ENCODE data around the gene CNKSR1.

CNKSR1 gene

GRCh38 chr1:26177182-26177684, at the start of gene CNKSR1:
Gene CNKSR1, plus strand, starts transcription at chr1:26177491. Its CDS starts 57 bp downstream, at chr1:26177548.
- peak within 1 kb of the TSS; percentile 34 for H3K27ac Mint-ChIP-seq
- H3K4me3 Mint-ChIP-seq: no peak within 1 kb of the TSS
- ATAC-seq (no peak), DNase-seq (ENCODE audit: low spot score in 2 of 2) (no peak)
- no peaks in the 10 kb centered on the region for H3K36me3 Mint-ChIP-seq
- H3K4me1 Mint-ChIP-seq: no peaks in the 10 kb centered on the region
- H3K9me3 Mint-ChIP-seq: no peaks in the 10 kb centered on the region

- ATAC-seq (no peak), DNase-seq (ENCODE audit: low spot score in 2 of 2) (no peak)
- Mint-ChIP-seq H3K27ac (no peak overlapping the region), H3K9me3 (no peaks in the 10 kb centered on the region), H3K4me1 (peaks cover 19% of the 10 kb centered on the region), H3K4me3 (no peak overlapping the region), H3K36me3 (peaks cover 7% of the 10 kb centered on the region)
Observed at GRCh38 chr1:26129778-26130177, 47.5 kb upstream of the CNKSR1 start.

- ATAC-seq (no peak), DNase-seq (ENCODE audit: low spot score in 2 of 2) (no peak)
- no peaks in the 10 kb centered on the region for H3K9me3 Mint-ChIP-seq
- H3K36me3 Mint-ChIP-seq: peaks cover 7% of the 10 kb centered on the region
- no peak overlapping the region for H3K27ac Mint-ChIP-seq
- H3K4me3 Mint-ChIP-seq: no peak overlapping the region
- peaks cover 19% of the 10 kb centered on the region for H3K4me1 Mint-ChIP-seq
Observed at GRCh38 chr1:26130695-26131094, 46.6 kb upstream of the CNKSR1 start.

- DNase-seq (ENCODE audit: low spot score in 2 of 2): no peak
- H3K4me3 Mint-ChIP-seq: no peak overlapping the region
- H3K4me1 Mint-ChIP-seq: peaks cover 9% of the 10 kb centered on the region
- H3K27ac Mint-ChIP-seq: no peak overlapping the region
- no peaks in the 10 kb centered on the region for H3K9me3 Mint-ChIP-seq
- no peak for ATAC-seq
- H3K36me3 Mint-ChIP-seq: no peaks in the 10 kb centered on the region
Observed at GRCh38 chr1:26132128-26132833, 45.0 kb upstream of the CNKSR1 start.

- ATAC-seq: no peak
- no peak overlapping the region for H3K4me3 Mint-ChIP-seq
- peaks cover 4% of the 10 kb centered on the region for H3K4me1 Mint-ChIP-seq
- H3K9me3 Mint-ChIP-seq: no peaks in the 10 kb centered on the region
- H3K36me3 Mint-ChIP-seq: no peaks in the 10 kb centered on the region
- no peak overlapping the region for H3K27ac Mint-ChIP-seq
- no peak for DNase-seq (ENCODE audit: low spot score in 2 of 2)
Observed at GRCh38 chr1:26132834-26133167, 44.5 kb upstream of the CNKSR1 start.

GRCh38 chr1:26134466-26134865, 42.8 kb upstream of the CNKSR1 start:
- ATAC-seq (no peak), DNase-seq (ENCODE audit: low spot score in 2 of 2) (no peak)
- Mint-ChIP-seq H3K9me3 (no peaks in the 10 kb centered on the region), H3K4me3 (no peak overlapping the region), H3K27ac (no peak overlapping the region), H3K4me1 (peaks cover 6% of the 10 kb centered on the region), H3K36me3 (no peaks in the 10 kb centered on the region)

- H3K27ac Mint-ChIP-seq: no peak overlapping the region
- peaks cover 6% of the 10 kb centered on the region for H3K4me1 Mint-ChIP-seq
- no peaks in the 10 kb centered on the region for H3K9me3 Mint-ChIP-seq
- H3K4me3 Mint-ChIP-seq: no peak overlapping the region
- DNase-seq (ENCODE audit: low spot score in 2 of 2) (no peak), ATAC-seq (no peak)
- H3K36me3 Mint-ChIP-seq: no peaks in the 10 kb centered on the region
Observed at GRCh38 chr1:26138974-26139558, 38.2 kb upstream of the CNKSR1 start.

GRCh38 chr1:26142159-26142558, 35.1 kb upstream of the CNKSR1 start:
- DNase-seq (ENCODE audit: low spot score in 2 of 2): no peak
- ATAC-seq: no peak
- Mint-ChIP-seq H3K9me3 (no peaks in the 10 kb centered on the region), H3K27ac (no peak overlapping the region), H3K36me3 (no peaks in the 10 kb centered on the region), H3K4me3 (no peak overlapping the region), H3K4me1 (peaks cover 11% of the 10 kb centered on the region)

- DNase-seq (ENCODE audit: low spot score in 2 of 2) (peak; percentile 56 to 79), ATAC-seq (peak; percentile 86)
- Mint-ChIP-seq H3K4me1 (peaks cover 5% of the 10 kb centered on the region), H3K4me3 (no peak overlapping the region), H3K27ac (no peak overlapping the region), H3K9me3 (no peaks in the 10 kb centered on the region), H3K36me3 (peaks cover 5% of the 10 kb centered on the region)
Observed at GRCh38 chr1:26145041-26145959, 32.0 kb upstream of the CNKSR1 start.

GRCh38 chr1:26145960-26146294, 31.4 kb upstream of the CNKSR1 start:
- H3K4me3 Mint-ChIP-seq: no peak overlapping the region
- ATAC-seq: no peak

GRCh38 chr1:26148887-26149286, 28.4 kb upstream of the CNKSR1 start:
- H3K36me3 Mint-ChIP-seq: peaks cover 5% of the 10 kb centered on the region
- no peak overlapping the region for H3K27ac Mint-ChIP-seq
- ATAC-seq: no peak

More at GRCh38 chr1:26145960-26146294, 31.4 kb upstream of the CNKSR1 start:
- DNase-seq (ENCODE audit: low spot score in 2 of 2): no peak
- peaks cover 5% of the 10 kb centered on the region for H3K36me3 Mint-ChIP-seq
- H3K4me1 Mint-ChIP-seq: peaks cover 5% of the 10 kb centered on the region
- H3K9me3 Mint-ChIP-seq: no peaks in the 10 kb centered on the region
- no peak overlapping the region for H3K27ac Mint-ChIP-seq

GRCh38 chr1:26153966-26154532, 23.2 kb upstream of the CNKSR1 start:
- no peak overlapping the region for H3K27ac Mint-ChIP-seq
- H3K9me3 Mint-ChIP-seq: no peaks in the 10 kb centered on the region
- H3K4me1 Mint-ChIP-seq: no peaks in the 10 kb centered on the region
- no peak overlapping the region for H3K4me3 Mint-ChIP-seq
- no peaks in the 10 kb centered on the region for H3K36me3 Mint-ChIP-seq
- DNase-seq (ENCODE audit: low spot score in 2 of 2) (no peak), ATAC-seq (no peak)

More at GRCh38 chr1:26148887-26149286, 28.4 kb upstream of the CNKSR1 start:
- no peak for DNase-seq (ENCODE audit: low spot score in 2 of 2)
- Mint-ChIP-seq H3K4me3 (no peak overlapping the region), H3K9me3 (no peaks in the 10 kb centered on the region), H3K4me1 (peaks cover 5% of the 10 kb centered on the region)

- no peaks in the 10 kb centered on the region for H3K4me1 Mint-ChIP-seq
- DNase-seq (ENCODE audit: low spot score in 2 of 2) (no peak), ATAC-seq (no peak)
- no peaks in the 10 kb centered on the region for H3K36me3 Mint-ChIP-seq
- no peak overlapping the region for H3K4me3 Mint-ChIP-seq
- H3K9me3 Mint-ChIP-seq: no peaks in the 10 kb centered on the region
- H3K27ac Mint-ChIP-seq: no peak overlapping the region
Observed at GRCh38 chr1:26154750-26155149, 22.5 kb upstream of the CNKSR1 start.

GRCh38 chr1:26155370-26156284, 21.7 kb upstream of the CNKSR1 start:
- H3K27ac Mint-ChIP-seq: no peak overlapping the region
- no peaks in the 10 kb centered on the region for H3K36me3 Mint-ChIP-seq
- no peak for DNase-seq (ENCODE audit: low spot score in 2 of 2)
- ATAC-seq: no peak
- H3K4me3 Mint-ChIP-seq: no peak overlapping the region
- no peaks in the 10 kb centered on the region for H3K9me3 Mint-ChIP-seq
- no peaks in the 10 kb centered on the region for H3K4me1 Mint-ChIP-seq
